Measurements from ENCODE around the gene MAD2L1.

DNA sequence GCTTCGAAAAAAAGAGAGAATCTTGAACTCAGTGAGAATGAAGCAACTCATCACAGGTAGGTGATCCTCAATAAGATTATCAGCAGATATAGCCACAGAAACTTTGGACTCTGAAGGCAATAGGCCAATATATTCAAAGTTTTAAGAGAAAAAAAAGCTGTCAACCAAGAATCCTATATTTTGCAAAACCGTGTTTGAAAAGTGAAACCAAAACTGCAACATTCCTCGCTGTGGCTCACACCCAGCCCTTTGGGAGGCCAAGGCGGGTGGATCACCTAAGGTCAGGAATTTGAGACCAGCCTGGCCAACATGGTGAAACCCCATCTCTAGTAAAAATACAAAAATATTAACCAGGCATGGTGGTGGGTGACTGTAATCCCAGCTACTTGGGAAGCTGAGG lies 22.8 kb downstream of the MAD2L1 start:
- TF ChIP-seq CTCF (IDR thresholded peaks at IDR 0.05) (no peak), ZFX (IDR thresholded peaks at IDR 0.05; ENCODE audit: borderline replicate concordance) (no peak)

Data from 22Rv1 (cell line).